ENCODE measurements around the gene MYRIP. TPM values are rescaled to one million over a fixed set of nuclear protein-coding genes. Genes with fewer than 3 reads are reported as not detected.

The MYRIP gene
- total and polyA plus RNA-seq, 10 of the 15 experiments (the other 5 are each of a cell fraction or from before 2014, with no cell fraction given): 0.03 to 0.08 (median 0.04) TPM; not detected in 6

- Histone ChIP-seq H3K9ac (ENCODE audit: control insufficient read depth, insufficient read depth, low read length) (no peak overlapping the region), H3K79me2 (ENCODE audit: control insufficient read depth, insufficient read depth, low read length) (no peaks in the 10 kb centered on the region), H2AFZ (ENCODE audit: control insufficient read depth, low read depth, low read length) (no peak overlapping the region), H3K4me3 (no peak overlapping the region), H4K20me1 (ENCODE audit: control insufficient read depth, insufficient read depth) (no peaks in the 10 kb centered on the region), H3K9me3 (replicated peaks; ENCODE audit: control insufficient read depth, insufficient read depth, low read length) (no peaks in the 10 kb centered on the region), H3K27me3 (replicated peaks in 1 of 2; ENCODE audit: control insufficient read depth in 2 of 2, insufficient read depth in 2 of 2, low read length in 1 of 2) (no peaks in the 10 kb centered on the region), H3K27ac (ENCODE audit: control insufficient read depth, insufficient read depth) (no peak overlapping the region), H3K4me2 (ENCODE audit: control insufficient read depth, insufficient read depth) (no peak overlapping the region), H3K36me3 (ENCODE audit: control insufficient read depth in 2 of 2, insufficient read depth in 2 of 2, low read length in 1 of 2) (no peaks in the 10 kb centered on the region), H3K4me1 (ENCODE audit: control insufficient read depth, insufficient read depth, low read length) (no peaks in the 10 kb centered on the region)
- ChIA-PET RAD21 (ENCODE audit: unreplicated experiment) (interaction anchor here (1.0 kb wide), 1 partner anchor 113 kb away, joined by 4 read pairs; no protein-coding TSS in a partner anchor), CTCF (interaction anchor here (0.9 to 1.4 kb wide), 4 partner anchors 8 to 113 kb away, joined by 3 read pairs; no protein-coding TSS in a partner anchor), POLR2A (no interaction called here), SMC1A (ENCODE audit: uncharacterized antibody, unreplicated experiment) (interaction anchor here (0.6 to 1.5 kb wide), 2 partner anchors 113 to 180 kb away, joined by 3 read pairs; no protein-coding TSS in a partner anchor)
- intact Hi-C loops (cut with micrococcal nuclease; ENCODE audit: unreplicated experiment) (no loop called here), in situ Hi-C loops (cut with MboI) (no loop called here)
- peak; percentile 14 for ATAC-seq
- no TSS peak for BruUV-seq (replicated peaks)
- FAIRE-seq: no peak
- no peak for DNase-seq (ENCODE audit: low read depth, low spot score)
- TF ChIP-seq HDAC6 (IDR thresholded peaks at IDR 0.05; ENCODE audit: unreplicated experiment) (no peak), CREM (IDR thresholded peaks at IDR 0.05; ENCODE audit: low read depth) (no peak), CUX1 (IDR thresholded peaks at IDR 0.05; ENCODE audit: insufficient replicate concordance, low read depth, low read length) (no peak), NKRF (conservative IDR thresholded peaks at IDR 0.05) (no peak), RB1 (IDR thresholded peaks at IDR 0.05; ENCODE audit: borderline replicate concordance) (no peak), ATF3 (IDR thresholded peaks at IDR 0.05; ENCODE audit: borderline replicate concordance, extremely low read depth, low read depth, low read length) (no peak), EZH2 (IDR thresholded peaks at IDR 0.05; ENCODE audit: borderline replicate concordance, control insufficient read depth, low read depth, low read length) (no peak), RBBP5 (conservative IDR thresholded peaks at IDR 0.05) (no peak), NRF1 (conservative IDR thresholded peaks at IDR 0.05; ENCODE audit: low read depth, low read length) (no peak), USF2 (IDR thresholded peaks at IDR 0.05; ENCODE audit: borderline replicate concordance, low read depth, low read length) (no peak), ZNF592 (IDR thresholded peaks at IDR 0.05) (no peak)
- 63% methylated on average over 2 of the region's 2 CpGs for WGBS (ENCODE audit: insufficient coverage, insufficient replicate concordance, low lambda C conversion rate, missing lambda C conversion rate)
These were observed 494.9 kb downstream of the MYRIP start for GRCh38 chr3:40304352-40304751.

All from GM12878 (cell line).